HFF-Myc (cell line): ENCODE results near the gene OR11L1.

ENCODE experiments used
- DNase-seq: peaks from one replicate; pipeline ENCODE4 v3.0.0-alpha.2; 2011; ENCODE audit warnings: low read depth; ENCODE audit errors: extremely low read depth
- H3K4me3 ChIP-seq: replicated peaks from 2 replicates; pipeline ENCODE4 v1.5.1; 2011; ENCODE audit warnings: low read depth, mild to moderate bottlenecking, control low read depth, low read length
- TF ChIP-seq, protein P1 (sequence below): IDR thresholded peaks from 2 replicates; pipeline ENCODE4 v1.5.1; 2012; ENCODE audit warnings: mild to moderate bottlenecking, low read depth, low read length, control low read depth; ENCODE audit errors: missing control alignments

OR11L1 gene

DNA sequence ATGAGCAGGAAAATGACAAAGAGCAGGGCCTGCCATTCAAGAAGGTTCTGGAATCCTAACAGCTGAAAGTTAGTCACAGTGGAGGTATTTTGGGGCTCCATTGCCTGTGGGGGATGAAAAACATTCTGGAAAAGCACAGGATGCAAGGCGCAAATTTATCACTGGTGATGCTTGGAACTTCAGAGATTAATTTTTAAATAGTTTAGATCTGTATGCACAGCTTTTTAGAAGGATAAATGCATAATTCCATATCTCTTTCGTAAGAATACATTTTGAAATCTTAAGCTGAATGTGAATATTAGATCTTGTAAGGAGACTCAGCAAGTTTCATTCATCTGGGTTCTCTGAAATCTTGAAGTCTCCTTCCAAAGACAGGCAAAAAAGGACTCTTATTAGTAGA lies at the start of gene OR11L1:
Gene OR11L1 (minus strand): TSS at position 101 of the 400 bp plus-strand sequence. CDS start 0 bp downstream, at position 101.
- DNase-seq, result no peak
- TF ChIP-seq, protein P1, sequence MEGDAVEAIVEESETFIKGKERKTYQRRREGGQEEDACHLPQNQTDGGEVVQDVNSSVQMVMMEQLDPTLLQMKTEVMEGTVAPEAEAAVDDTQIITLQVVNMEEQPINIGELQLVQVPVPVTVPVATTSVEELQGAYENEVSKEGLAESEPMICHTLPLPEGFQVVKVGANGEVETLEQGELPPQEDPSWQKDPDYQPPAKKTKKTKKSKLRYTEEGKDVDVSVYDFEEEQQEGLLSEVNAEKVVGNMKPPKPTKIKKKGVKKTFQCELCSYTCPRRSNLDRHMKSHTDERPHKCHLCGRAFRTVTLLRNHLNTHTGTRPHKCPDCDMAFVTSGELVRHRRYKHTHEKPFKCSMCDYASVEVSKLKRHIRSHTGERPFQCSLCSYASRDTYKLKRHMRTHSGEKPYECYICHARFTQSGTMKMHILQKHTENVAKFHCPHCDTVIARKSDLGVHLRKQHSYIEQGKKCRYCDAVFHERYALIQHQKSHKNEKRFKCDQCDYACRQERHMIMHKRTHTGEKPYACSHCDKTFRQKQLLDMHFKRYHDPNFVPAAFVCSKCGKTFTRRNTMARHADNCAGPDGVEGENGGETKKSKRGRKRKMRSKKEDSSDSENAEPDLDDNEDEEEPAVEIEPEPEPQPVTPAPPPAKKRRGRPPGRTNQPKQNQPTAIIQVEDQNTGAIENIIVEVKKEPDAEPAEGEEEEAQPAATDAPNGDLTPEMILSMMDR, result no peak
- no peak within 1 kb of the TSS for H3K4me3 ChIP-seq

GRCh38 chr1:247884797-247885413 lies 43.2 kb upstream of the OR11L1 start:
- TF ChIP-seq, protein P1, result no peak
- no peak overlapping the region for H3K4me3 ChIP-seq
- DNase-seq, result no peak

GRCh38 chr1:247883346-247883745 lies 41.6 kb upstream of the OR11L1 start:
- DNase-seq, result no peak
- no peak overlapping the region for H3K4me3 ChIP-seq
- TF ChIP-seq, protein P1, result no peak

- H3K4me3 ChIP-seq, result no peak overlapping the region
- no peak for DNase-seq
- TF ChIP-seq, protein P1, result no peak
These were observed 23.7 kb upstream of the OR11L1 start for GRCh38 chr1:247865416-247865815.

DNA sequence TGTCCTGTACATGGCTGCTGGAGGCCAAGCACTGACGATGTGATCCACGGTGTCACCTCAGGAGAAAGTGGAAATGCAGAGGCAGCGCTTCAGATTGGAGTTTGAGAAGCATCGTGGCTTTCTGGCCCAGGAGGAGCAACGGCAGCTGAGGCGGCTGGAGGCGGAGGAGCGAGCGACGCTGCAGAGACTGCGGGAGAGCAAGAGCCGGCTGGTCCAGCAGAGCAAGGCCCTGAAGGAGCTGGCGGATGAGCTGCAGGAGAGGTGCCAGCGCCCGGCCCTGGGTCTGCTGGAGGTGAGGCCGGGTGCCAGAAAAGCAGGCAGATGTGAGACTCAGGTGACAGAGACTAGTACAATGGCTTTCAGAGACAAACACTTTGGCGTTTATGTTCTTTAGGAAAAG lies 22.9 kb upstream of the OR11L1 start:
- TF ChIP-seq, protein P1, result no peak
- H3K4me3 ChIP-seq, result no peak overlapping the region
- DNase-seq, result no peak

GRCh38 chr1:247862756-247863155 lies 21.1 kb upstream of the OR11L1 start:
- no peak for DNase-seq
- TF ChIP-seq, protein P1, result no peak
- no peak overlapping the region for H3K4me3 ChIP-seq
